Uterus (tissue), 4 donors: ENCODE data around the gene GAL. TPM values are rescaled to one million over a fixed set of nuclear protein-coding genes. Genes with fewer than 3 reads are reported as not detected.

Source experiments
- DNase-seq, 2 donors: peaks; one replicate each; pipeline ENCODE4 v3.0.0-alpha.2; 2019 to 2020
- H3K27ac ChIP-seq, 2 donors: fragments of 200-600 bp; sonication (generic); 1 replicate in 1 of 2; 2 replicates in 1 of 2; pipeline ENCODE4 v1.5.1; 2016 to 2018
- H3K27me3 ChIP-seq, 2 donors: fragments of 200-600 bp; sonication (generic); one replicate each; pipeline ENCODE4 v1.5.1; 2018 to 2019; ENCODE audit warnings: control low read depth in 1 of 2
- H3K36me3 ChIP-seq, 2 donors: fragments of 200-600 bp; sonication (generic); one replicate each; pipeline ENCODE4 v1.5.1; 2019; ENCODE audit warnings: control low read depth in 1 of 2
- H3K4me1 ChIP-seq, 2 donors: fragments of 200-600 bp; sonication (generic); one replicate each; pipeline ENCODE4 v1.5.1; 2018 to 2019; ENCODE audit warnings: control low read depth in 1 of 2
- H3K4me3 ChIP-seq, 2 donors: fragments of 200-600 bp; sonication (generic); 1 replicate in 1 of 2; 2 replicates in 1 of 2; pipeline ENCODE4 v1.5.1; 2018 to 2019; ENCODE audit warnings: mild to moderate bottlenecking in 1 of 2
- H3K9me3 ChIP-seq, 2 donors: fragments of 200-600 bp; sonication (generic); one replicate each; pipeline ENCODE4 v1.5.1; 2019; ENCODE audit warnings: control low read depth in 1 of 2
- CTCF ChIP-seq, 4 experiments: fragments of 200-600 bp in 2 of 4; fragments of 450-650 bp in 2 of 4; sonication (generic) in 2 of 4; IDR thresholded peaks; one replicate each; pipeline ENCODE4 v1.5.1; 2016 to 2019; ENCODE audit warnings: antibody characterized with exemption in 4 of 4, mild to moderate bottlenecking in 2 of 4, moderate library complexity in 1 of 4
- POLR2A ChIP-seq, 2 donors: fragments of 450-650 bp; IDR thresholded peaks; one replicate each; pipeline ENCODE4 v1.6.1; 2016; ENCODE audit warnings: antibody characterized with exemption in 2 of 2, mild to moderate bottlenecking in 1 of 2, moderate library complexity in 1 of 2
- intact Hi-C: fragments of 100-400 bp; cut with DNase I; formaldehyde crosslinking; loops from one replicate; pipeline ENCODE4 v1.15.1; 2023; ENCODE audit warnings: low total_unique reads
- total RNA-seq, 4 donors: library from RNA; depleted of rRNA in 3 of 4; stranded (reverse); fragments of >200 nt in 3 of 4; gene quantifications; one replicate each; pipeline versions ENCODE4 v1.1.0 to v1.2.4, GENCODE V29; 2014 to 2023
- donor health status: DM: yes; HTN: yes; CAD: no.

Gene GAL
- total RNA-seq, 4 donors from 2014 or later: 0.41 TPM; not detected in 3

DNA sequence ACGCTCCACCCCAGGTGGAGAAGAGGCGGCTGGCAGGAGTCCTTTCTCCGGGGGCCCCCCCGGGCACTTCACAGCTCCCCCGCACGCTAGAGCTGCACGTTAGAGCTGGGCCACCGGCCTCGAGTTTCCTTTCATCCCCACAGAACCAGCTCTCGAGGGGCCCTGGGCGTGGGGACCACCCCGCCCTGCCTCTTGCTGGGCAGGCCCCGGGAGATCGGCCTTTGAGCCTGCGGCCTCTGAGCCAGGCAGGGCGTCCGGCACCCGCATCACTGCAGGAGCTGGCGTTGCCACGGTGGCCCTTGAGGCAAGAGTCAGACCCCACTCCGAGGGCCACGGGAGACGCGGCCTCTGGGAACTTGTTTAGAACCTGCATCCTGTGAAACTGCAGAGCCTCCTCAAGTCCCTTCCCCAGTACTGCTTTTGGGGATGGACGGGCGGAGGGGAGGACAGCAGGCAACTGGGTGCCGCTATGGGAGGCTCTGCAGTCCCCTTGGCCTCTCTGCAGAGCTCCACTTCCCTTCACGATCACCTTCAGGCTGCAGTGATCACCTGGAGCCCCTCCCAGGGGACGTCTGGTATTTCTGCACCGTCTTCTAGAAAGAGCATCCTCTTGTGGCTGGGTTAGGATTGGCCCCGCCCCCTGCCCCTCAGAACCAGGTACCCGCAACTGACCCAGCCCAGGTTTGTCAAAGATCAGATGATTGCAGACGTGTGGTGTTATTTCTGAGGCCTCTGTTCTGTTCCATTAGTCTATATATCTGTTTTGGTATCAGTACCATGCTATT lies 13.9 kb upstream of the GAL start:
- Histone ChIP-seq H3K27me3 (no peaks in the 10 kb centered on the region), H3K27ac (no peak overlapping the region), H3K36me3 (no peaks in the 10 kb centered on the region), H3K4me3 (no peak overlapping the region), H3K4me1 (no peaks in the 10 kb centered on the region), H3K9me3 (no peaks in the 10 kb centered on the region)
- no peak for DNase-seq
- TF ChIP-seq CTCF (IDR thresholded peaks at IDR 0.05) (no peak), POLR2A (IDR thresholded peaks at IDR 0.05) (no peak)
- intact Hi-C loops: no loop called here

DNA sequence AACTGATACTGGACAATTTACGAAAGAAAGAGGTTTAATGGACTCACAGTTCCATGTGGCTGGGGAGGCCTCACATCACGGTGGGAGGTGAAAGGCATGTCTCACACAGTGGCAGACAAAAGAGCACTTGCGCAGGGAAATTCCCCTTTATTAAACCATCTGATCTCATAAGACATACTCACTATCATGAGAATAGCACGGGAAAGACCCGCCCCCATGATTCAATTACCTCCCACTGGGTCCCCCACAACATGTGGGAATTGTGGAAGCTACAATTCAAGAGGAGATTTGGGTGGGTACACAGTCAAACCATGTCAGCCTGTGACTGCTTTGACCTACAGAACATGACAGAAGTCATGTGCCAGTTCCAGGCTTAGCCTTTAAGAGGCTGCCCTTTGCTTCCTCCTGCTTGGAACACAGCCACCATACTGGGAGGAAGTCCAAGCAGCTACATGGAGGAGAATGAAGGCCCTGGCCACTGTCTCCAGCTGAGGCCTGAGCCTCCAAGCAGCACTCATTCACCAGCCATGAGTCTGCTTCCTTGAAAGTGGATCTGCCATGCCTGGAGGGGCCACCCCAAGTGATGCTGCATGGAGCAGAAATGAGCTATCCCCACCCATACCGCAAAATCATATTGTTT lies 10.9 kb upstream of the GAL start:
- Histone ChIP-seq H3K27ac (no peak overlapping the region), H3K4me3 (no peak overlapping the region), H3K36me3 (no peaks in the 10 kb centered on the region), H3K9me3 (no peaks in the 10 kb centered on the region), H3K27me3 (no peaks in the 10 kb centered on the region), H3K4me1 (no peaks in the 10 kb centered on the region)
- intact Hi-C loops: no loop called here
- no peak for DNase-seq
- no peak for TF ChIP-seq CTCF (IDR thresholded peaks at IDR 0.05)
- no peak for TF ChIP-seq POLR2A (IDR thresholded peaks at IDR 0.05)

GRCh38 chr11:68673991-68674390 lies 10.4 kb upstream of the GAL start:
- intact Hi-C loops: no loop called here
- no peak overlapping the region for H3K27ac ChIP-seq
- DNase-seq: no peak
- H3K4me3 ChIP-seq: no peak overlapping the region
- H3K9me3 ChIP-seq: no peaks in the 10 kb centered on the region
- H3K4me1 ChIP-seq: no peaks in the 10 kb centered on the region
- TF ChIP-seq CTCF (IDR thresholded peaks at IDR 0.05) (no peak), POLR2A (IDR thresholded peaks at IDR 0.05) (no peak)
- no peaks in the 10 kb centered on the region for H3K36me3 ChIP-seq
- H3K27me3 ChIP-seq: no peaks in the 10 kb centered on the region

GRCh38 chr11:68674461-68674860 lies 9.9 kb upstream of the GAL start:
- no peaks in the 10 kb centered on the region for H3K9me3 ChIP-seq
- TF ChIP-seq POLR2A (IDR thresholded peaks at IDR 0.05): no peak
- no peak for TF ChIP-seq CTCF (IDR thresholded peaks at IDR 0.05)
- intact Hi-C loops: no loop called here
- DNase-seq: no peak
- H3K36me3 ChIP-seq: no peaks in the 10 kb centered on the region
- no peaks in the 10 kb centered on the region for H3K27me3 ChIP-seq
- H3K4me1 ChIP-seq: no peaks in the 10 kb centered on the region
- no peak overlapping the region for H3K27ac ChIP-seq
- H3K4me3 ChIP-seq: no peak overlapping the region

- Histone ChIP-seq H3K27me3 (no peaks in the 10 kb centered on the region), H3K9me3 (no peaks in the 10 kb centered on the region), H3K36me3 (no peaks in the 10 kb centered on the region), H3K27ac (no peak overlapping the region), H3K4me3 (no peak overlapping the region), H3K4me1 (no peaks in the 10 kb centered on the region)
- TF ChIP-seq CTCF (IDR thresholded peaks at IDR 0.05) (no peak), POLR2A (IDR thresholded peaks at IDR 0.05) (no peak)
- intact Hi-C loops: no loop called here
- no peak for DNase-seq
These were observed 6.9 kb upstream of the GAL start for GRCh38 chr11:68677432-68677831.
